CD4-positive, alpha-beta T cell treated with Interleukin-4 for 1 hour (primary cell): Measurements from ENCODE around the gene ZFYVE9.
"Not testable (repeated sequence)": the region's sequence is repeated elsewhere in the genome, so short reads cannot be mapped to it uniquely, and the experiment has no call there.

Source experiments
- DNase-seq, 2 donors: peaks; one replicate each; pipeline ENCODE4 v3.0.0-alpha.2; 2020 to 2022

The ZFYVE9 gene

GRCh38 chr1:52152572-52152971 is 10.7 kb downstream of the ZFYVE9 start:
- no peak for DNase-seq

- no peak for DNase-seq
Observed at GRCh38 chr1:52153010-52153409, 11.1 kb downstream of the ZFYVE9 start.

GRCh38 chr1:52153898-52154297 is 12.0 kb downstream of the ZFYVE9 start:
- no peak for DNase-seq

GRCh38 chr1:52156460-52156859 is 14.6 kb downstream of the ZFYVE9 start:
- no peak for DNase-seq

DNA sequence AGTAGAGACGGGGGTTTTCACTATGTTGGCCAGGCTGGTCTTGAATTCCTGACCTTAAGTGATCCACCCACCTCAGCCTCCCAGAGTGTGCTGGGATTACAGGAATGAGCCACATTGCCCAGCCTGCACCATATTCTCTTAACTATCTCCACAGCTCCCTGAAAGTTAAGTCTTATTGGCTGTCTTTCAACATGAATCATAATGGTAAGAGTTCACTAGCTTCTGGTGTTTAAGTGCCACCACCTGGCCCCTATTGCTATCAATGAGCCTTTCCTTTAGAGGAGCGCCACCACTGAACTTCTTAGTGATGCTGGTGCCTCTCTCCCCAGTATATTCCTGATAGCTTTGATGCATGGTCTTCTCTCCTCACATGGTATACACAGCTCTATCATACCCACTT is 15.7 kb downstream of the ZFYVE9 start:
- DNase-seq = no peak

DNA sequence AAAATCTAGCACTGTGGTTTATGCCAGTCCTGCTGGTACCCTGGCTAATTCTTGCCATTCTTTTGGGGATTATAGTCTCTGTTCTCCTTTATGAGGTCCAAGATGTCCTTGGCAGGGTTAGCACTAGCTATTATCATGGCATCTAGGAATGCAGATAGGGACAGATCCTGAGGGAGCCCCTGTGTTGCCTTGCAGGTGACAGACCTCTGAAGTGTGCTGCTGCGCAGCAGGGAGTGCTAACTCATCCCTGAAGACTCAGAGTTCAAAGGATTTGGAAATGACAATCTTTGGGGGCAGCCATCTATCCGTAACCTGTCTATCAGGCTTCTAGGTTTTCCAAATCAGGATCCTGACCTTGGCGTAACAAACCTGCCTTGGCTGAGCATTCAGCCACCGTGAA is 16.3 kb downstream of the ZFYVE9 start:
- DNase-seq = no peak

DNA sequence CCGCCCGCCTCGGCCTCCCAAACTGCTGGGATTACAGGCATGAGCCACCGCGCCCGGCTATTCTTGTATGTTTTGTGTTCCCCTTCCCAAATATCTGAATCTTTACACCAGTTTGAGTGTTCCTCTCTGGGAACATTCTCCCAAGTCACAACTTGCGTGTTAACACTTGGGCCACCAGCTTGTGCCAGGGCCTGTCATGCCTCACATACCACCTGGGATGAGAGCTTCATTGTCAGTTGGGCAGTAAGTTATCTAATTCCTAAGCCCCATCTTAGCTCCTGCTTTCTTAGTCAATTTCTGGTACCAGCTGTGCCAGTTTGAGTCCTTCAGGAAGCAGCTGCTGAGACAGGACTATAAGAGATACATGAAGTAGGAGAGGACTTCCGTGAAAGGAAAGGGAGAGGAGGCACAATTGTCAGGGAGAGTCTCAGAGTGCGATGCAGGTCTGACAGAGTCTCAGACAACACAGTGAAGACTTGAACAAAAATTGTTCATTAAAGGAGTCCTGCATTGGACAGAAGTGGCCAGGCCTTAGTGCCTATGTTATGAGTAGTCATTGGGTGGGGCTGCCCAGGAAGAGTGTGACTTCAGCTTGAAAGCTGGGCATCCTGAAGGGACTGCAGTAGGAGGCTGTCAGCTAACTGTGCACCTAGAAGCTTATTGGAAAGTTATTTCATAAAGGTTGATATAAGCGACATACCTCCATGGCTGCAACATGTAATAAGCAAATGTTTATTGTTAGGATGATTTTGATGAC is 17.3 kb downstream of the ZFYVE9 start:
- no peak for DNase-seq

GRCh38 chr1:52162947-52163346 is 21.1 kb downstream of the ZFYVE9 start:
- DNase-seq = no peak

GRCh38 chr1:52164604-52165003 is 22.7 kb downstream of the ZFYVE9 start:
- DNase-seq = no peak

GRCh38 chr1:52166996-52167753 is 25.3 kb downstream of the ZFYVE9 start:
- no peak for DNase-seq

- no peak for DNase-seq
Observed at GRCh38 chr1:52168373-52169080, 26.6 kb downstream of the ZFYVE9 start.

DNA sequence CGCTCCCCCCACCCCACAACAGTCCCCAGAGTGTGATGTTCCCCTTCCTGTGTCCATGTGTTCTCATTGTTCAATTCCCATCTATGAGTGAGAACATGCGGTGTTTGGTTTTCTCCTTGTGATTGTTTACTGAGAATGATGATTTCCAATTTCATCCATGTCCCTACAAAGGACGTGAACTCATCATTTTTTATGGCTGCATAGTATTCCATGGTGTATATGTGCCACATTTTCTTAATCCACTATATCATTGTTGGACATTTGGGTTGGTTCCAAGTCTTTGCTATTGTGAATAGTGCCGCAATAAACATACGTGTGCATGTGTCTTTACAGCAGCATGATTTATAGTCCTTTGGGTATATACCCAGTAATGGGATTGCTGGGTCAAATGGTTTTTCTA is 29.3 kb downstream of the ZFYVE9 start:
- DNase-seq = not testable (repeated sequence)

GRCh38 chr1:52179073-52179472 is 37.2 kb downstream of the ZFYVE9 start:
- no peak for DNase-seq

DNA sequence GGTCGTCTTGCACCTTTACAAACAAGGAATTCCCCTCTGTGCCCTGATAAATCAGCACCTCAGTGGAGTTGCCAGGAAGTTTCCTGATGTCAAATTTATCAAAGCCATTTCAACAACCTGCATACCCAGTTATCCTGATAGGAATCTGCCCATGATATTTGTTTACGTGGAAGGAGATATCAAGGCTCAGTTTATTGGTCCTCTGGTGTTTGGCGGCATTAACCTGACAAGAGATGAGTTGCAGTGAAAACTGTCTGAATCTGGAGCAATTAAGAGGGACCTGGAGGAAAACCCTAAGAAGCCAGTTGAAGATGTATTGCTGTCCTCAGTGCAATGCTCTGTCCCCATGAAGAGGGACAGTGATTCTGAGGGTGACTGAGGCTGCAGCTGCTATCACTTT is 38.3 kb downstream of the ZFYVE9 start:
- no peak for DNase-seq

DNA sequence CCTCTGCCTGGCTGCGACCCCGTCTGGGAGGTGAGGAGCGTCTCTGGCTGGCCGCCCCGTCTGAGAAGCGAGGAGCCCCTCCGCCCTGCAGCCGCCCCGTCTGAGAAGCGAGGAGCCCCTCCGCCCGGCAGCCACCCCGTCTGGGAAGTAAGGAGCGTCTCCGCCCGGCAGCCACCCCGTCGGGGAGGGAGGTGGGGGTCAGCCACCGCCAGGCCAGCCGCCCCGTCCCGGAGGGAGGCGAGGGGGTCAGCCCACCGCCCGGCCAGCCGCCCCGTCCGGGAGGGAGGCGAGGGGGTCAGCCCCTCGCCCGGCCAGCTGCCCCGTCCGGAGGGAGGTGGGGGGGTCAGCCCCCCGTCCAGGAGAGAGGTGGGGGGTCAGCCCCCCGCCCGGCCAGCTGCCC is 39.9 kb downstream of the ZFYVE9 start:
- DNase-seq = not testable (repeated sequence)

- not testable (repeated sequence) for DNase-seq
Observed at GRCh38 chr1:52182328-52182727, 40.4 kb downstream of the ZFYVE9 start.

DNA sequence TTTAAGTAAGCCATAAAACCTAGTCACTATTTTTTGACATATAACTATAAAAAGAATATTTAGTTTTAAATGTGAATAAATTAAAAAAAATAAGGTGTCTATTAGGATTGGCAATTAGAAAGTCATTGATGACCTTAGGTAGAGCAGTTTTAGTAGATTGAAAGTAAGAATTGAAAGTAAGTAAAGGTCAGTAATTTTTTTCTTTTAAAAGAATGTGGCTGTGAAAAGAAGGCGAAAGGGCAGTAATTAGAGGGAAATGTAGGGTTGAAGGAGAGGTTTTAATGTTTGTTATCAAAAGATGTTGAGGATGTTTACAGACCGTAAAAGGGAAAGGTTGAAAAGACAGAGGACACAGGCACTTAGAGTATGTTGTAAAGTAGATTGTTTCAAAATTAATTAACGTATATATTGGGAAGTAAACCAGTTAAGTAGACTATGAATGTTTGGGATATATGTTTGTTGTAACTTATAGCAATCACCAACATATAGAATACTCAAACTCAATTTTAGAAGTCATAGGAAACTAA is 41.0 kb downstream of the ZFYVE9 start:
- no peak for DNase-seq

DNA sequence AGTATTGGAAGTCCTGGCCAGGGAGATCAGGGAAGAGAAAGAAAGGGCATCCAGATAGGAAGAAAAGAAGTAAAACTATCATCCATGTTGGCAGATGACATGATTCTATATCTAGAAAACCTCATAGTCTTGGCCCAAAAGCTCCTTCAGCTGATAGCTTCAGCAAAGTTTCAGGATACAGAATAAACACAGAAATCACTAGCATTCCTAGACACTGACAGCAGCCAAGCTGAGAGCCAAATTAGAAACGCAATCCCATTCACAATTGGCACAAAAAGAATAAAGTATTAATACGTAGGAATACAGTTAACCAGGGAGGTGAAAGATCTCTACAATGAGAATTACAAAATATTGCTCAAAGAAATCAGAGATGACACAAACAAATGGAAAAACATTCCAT is 44.6 kb downstream of the ZFYVE9 start:
- no peak for DNase-seq

DNA sequence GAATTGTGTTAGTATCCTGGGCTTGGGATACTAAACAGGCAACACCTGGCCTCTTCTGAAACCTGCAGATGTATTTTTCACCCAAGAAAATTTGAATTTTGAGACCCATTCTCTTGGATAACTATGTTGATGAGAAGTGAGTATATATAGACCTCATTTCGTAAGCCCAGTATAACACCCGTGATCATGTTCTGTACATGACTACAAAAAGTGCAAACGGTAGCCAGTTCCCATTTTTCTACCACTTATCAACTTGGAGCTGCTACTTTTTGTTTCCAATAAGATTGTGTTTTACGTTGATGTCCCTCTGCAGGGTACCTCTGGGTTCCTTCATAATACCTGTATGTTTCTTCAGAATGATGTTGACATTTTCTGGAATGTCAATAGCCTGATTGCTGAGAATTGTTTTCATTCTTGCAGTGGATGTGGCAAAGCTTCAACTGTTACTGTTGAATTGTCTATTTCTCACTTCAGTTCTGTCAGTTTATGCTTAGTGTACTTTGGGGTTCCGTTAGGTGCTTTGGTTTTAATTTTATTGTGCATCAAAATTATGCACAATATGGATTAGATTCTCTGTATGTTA is 48.1 kb downstream of the ZFYVE9 start:
- DNase-seq = no peak

- no peak for DNase-seq
Observed at GRCh38 chr1:52190500-52191252, 48.8 kb downstream of the ZFYVE9 start.

GRCh38 chr1:52191395-52191965 is 49.6 kb downstream of the ZFYVE9 start:
- DNase-seq = no peak

GRCh38 chr1:52192024-52192423 is 50.1 kb downstream of the ZFYVE9 start:
- no peak for DNase-seq
